Bronchial epithelial cell (primary cell): Measurements from ENCODE around the gene VPS52. TPM values are rescaled to one million over a fixed set of nuclear protein-coding genes. Genes with fewer than 3 reads are reported as not detected.
A peak's percentile ranks its signal among the peaks of the same experiment; 100 is the strongest.
"Not testable (repeated sequence)": the region's sequence is repeated elsewhere in the genome, so short reads cannot be mapped to it uniquely, and the experiment has no call there.

ENCODE experiments used
- DNase-seq: peaks from one replicate; pipeline ENCODE4 v3.0.0-alpha.2; 2010; ENCODE audit warnings: low read depth
- FAIRE-seq: peaks from 2 replicates; lab custom pipeline; 2011; peaks lifted over from hg19 to GRCh38; lab: Jason Lieb, UNC
- H3K27me3 ChIP-seq: 2 replicates; pipeline ENCODE4 v1.5.1; 2011; ENCODE audit warnings: low read length; ENCODE audit not compliant: control insufficient read depth, insufficient read depth
- H3K36me3 ChIP-seq: 2 replicates; pipeline ENCODE4 v1.5.1; 2011; ENCODE audit warnings: low read length; ENCODE audit not compliant: control insufficient read depth, insufficient read depth
- H3K4me3 ChIP-seq: 2 replicates; pipeline ENCODE4 v1.5.1; 2011; ENCODE audit warnings: mild to moderate bottlenecking, low read depth, low read length, control low read depth
- CTCF ChIP-seq: IDR thresholded peaks from 2 replicates; pipeline ENCODE4 v1.5.1; 2011; ENCODE audit warnings: mild to moderate bottlenecking, moderate library complexity, low read length, control low read depth, inconsistent platforms; ENCODE audit not compliant: insufficient read depth, severe bottlenecking
- total RNA-seq: library from RNA; depleted of rRNA; stranded (reverse); fragments of >200 nt; gene quantifications from 2 replicates; pipeline ENCODE4 v1.2.1, GENCODE V29; 2014

Gene VPS52
- total RNA-seq, 1 donor from 2014 or later, result 22.1 TPM

GRCh38 chr6:33235221-33235634 is 36.4 kb downstream of the VPS52 start:
- no peaks in the 10 kb centered on the region for H3K36me3 ChIP-seq
- H3K27me3 ChIP-seq, result peaks cover 4% of the 10 kb centered on the region
- FAIRE-seq (no peak), DNase-seq (no peak)
- TF ChIP-seq CTCF, result no peak
- H3K4me3 ChIP-seq, result no peak overlapping the region

- FAIRE-seq, H3K27me3 ChIP-seq: not testable (repeated sequence)
Observed at GRCh38 chr6:33226503-33227120, 45.1 kb downstream of the VPS52 start.

GRCh38 chr6:33217681-33218080 is 54.0 kb downstream of the VPS52 start:
- Histone ChIP-seq H3K27me3 (no peaks in the 10 kb centered on the region), H3K36me3 (no peaks in the 10 kb centered on the region), H3K4me3 (no peak overlapping the region)
- DNase-seq, result peak; percentile 82
- FAIRE-seq, result peak; percentile 70
- TF ChIP-seq CTCF, result no peak

More at GRCh38 chr6:33226503-33227120, 45.1 kb downstream of the VPS52 start:
- H3K4me3 ChIP-seq, H3K36me3 ChIP-seq, DNase-seq: not testable (repeated sequence)

- peak; percentile 96 for DNase-seq
- FAIRE-seq, result no peak
- Histone ChIP-seq H3K27me3 (no peaks in the 10 kb centered on the region), H3K4me3 (no peak overlapping the region), H3K36me3 (no peaks in the 10 kb centered on the region)
- TF ChIP-seq CTCF, result no peak
Observed at GRCh38 chr6:33217246-33217645, 54.4 kb downstream of the VPS52 start.

GRCh38 chr6:33216117-33216649 is 55.5 kb downstream of the VPS52 start:
- Histone ChIP-seq H3K27me3 (no peaks in the 10 kb centered on the region), H3K36me3 (peaks cover 1% of the 10 kb centered on the region), H3K4me3 (no peak overlapping the region)
- no peak for TF ChIP-seq CTCF
- FAIRE-seq, result no peak
- no peak for DNase-seq

GRCh38 chr6:33215271-33216116 is 56.2 kb downstream of the VPS52 start:
- no peak for DNase-seq
- H3K4me3 ChIP-seq, result no peak overlapping the region
- no peaks in the 10 kb centered on the region for H3K27me3 ChIP-seq
- H3K36me3 ChIP-seq, result peaks cover 1% of the 10 kb centered on the region
- no peak for FAIRE-seq
- TF ChIP-seq CTCF, result no peak
